HG03432 (cell line): ENCODE measurements around the gene AOC1.
A peak's percentile ranks its signal among the peaks of the same experiment; 100 is the strongest.
"Not testable (repeated sequence)": the region's sequence is repeated elsewhere in the genome, so short reads cannot be mapped to it uniquely, and the experiment has no call there.

Experiments
- ATAC-seq: cut with Tn5 transposase; IDR thresholded peaks from one replicate; pipeline ENCODE4 v1.9.1; 2021; ENCODE audit warnings: mild to moderate bottlenecking, moderate library complexity; ENCODE audit not compliant: unreplicated experiment

AOC1 gene

GRCh38 chr7:150896562-150897209 lies 44.4 kb downstream of the AOC1 start:
- ATAC-seq = no peak

GRCh38 chr7:150897502-150898474 lies 45.5 kb downstream of the AOC1 start:
- ATAC-seq = no peak

- ATAC-seq = peak; percentile 71
These were observed 46.2 kb downstream of the AOC1 start for GRCh38 chr7:150898475-150899011.

- ATAC-seq = no peak
These were observed 48.4 kb downstream of the AOC1 start for GRCh38 chr7:150900675-150901074.

- ATAC-seq = no peak
These were observed 49.1 kb downstream of the AOC1 start for GRCh38 chr7:150901160-150902035.

- ATAC-seq = no peak
These were observed 50.0 kb downstream of the AOC1 start for GRCh38 chr7:150902078-150903033.

GRCh38 chr7:150903606-150904005 lies 51.3 kb downstream of the AOC1 start:
- ATAC-seq = no peak

- ATAC-seq = no peak
These were observed 51.9 kb downstream of the AOC1 start for GRCh38 chr7:150904011-150904909.

GRCh38 chr7:150908173-150908572 lies 55.9 kb downstream of the AOC1 start:
- ATAC-seq = no peak

- ATAC-seq = no peak
These were observed 57.1 kb downstream of the AOC1 start for GRCh38 chr7:150909200-150909995.

GRCh38 chr7:150910305-150910995 lies 58.1 kb downstream of the AOC1 start:
- not testable (repeated sequence) for ATAC-seq

- ATAC-seq = no peak
These were observed 58.7 kb downstream of the AOC1 start for GRCh38 chr7:150910996-150911422.
